ENCODE data around the gene LKAAEAR1.

Gene LKAAEAR1

GRCh38 chr20:64037498-64038213 lies 46.5 kb downstream of the LKAAEAR1 start:
- DNase-seq (ENCODE audit: low read depth): no peak
- no peak for TF ChIP-seq CTCF (IDR thresholded peaks at IDR 0.05; ENCODE audit: control insufficient read depth, extremely low read depth, insufficient read depth)
- no peak overlapping the region for H3K4me3 ChIP-seq (ENCODE audit: low read depth, low read length)

GRCh38 chr20:64037199-64037497 lies 47.0 kb downstream of the LKAAEAR1 start:
- H3K4me3 ChIP-seq (ENCODE audit: low read depth, low read length): no peak overlapping the region
- no peak for DNase-seq (ENCODE audit: low read depth)
- TF ChIP-seq CTCF (IDR thresholded peaks at IDR 0.05; ENCODE audit: control insufficient read depth, extremely low read depth, insufficient read depth): no peak

GRCh38 chr20:64036346-64037198 lies 47.6 kb downstream of the LKAAEAR1 start:
- H3K4me3 ChIP-seq (ENCODE audit: low read depth, low read length): no peak overlapping the region
- DNase-seq (ENCODE audit: low read depth): no peak
- TF ChIP-seq CTCF (IDR thresholded peaks at IDR 0.05; ENCODE audit: control insufficient read depth, extremely low read depth, insufficient read depth): no peak

GRCh38 chr20:64035933-64036345 lies 48.3 kb downstream of the LKAAEAR1 start, which contains the start of gene C20orf204:
Gene C20orf204, plus strand, starts transcription at chr20:64036182. Its CDS starts 142 bp downstream, at chr20:64036324.
- no peak for TF ChIP-seq CTCF (IDR thresholded peaks at IDR 0.05; ENCODE audit: control insufficient read depth, extremely low read depth, insufficient read depth)
- no peak within 1 kb of the TSS for H3K4me3 ChIP-seq (ENCODE audit: low read depth, low read length)
- no peak for DNase-seq (ENCODE audit: low read depth)

- TF ChIP-seq CTCF (IDR thresholded peaks at IDR 0.05; ENCODE audit: control insufficient read depth, extremely low read depth, insufficient read depth): no peak
- no peak overlapping the region for H3K4me3 ChIP-seq (ENCODE audit: low read depth, low read length)
These were observed 48.9 kb downstream of the LKAAEAR1 start for GRCh38 chr20:64035066-64035932.

GRCh38 chr20:64033981-64034493 lies 50.2 kb downstream of the LKAAEAR1 start:
- no peak overlapping the region for H3K4me3 ChIP-seq (ENCODE audit: low read depth, low read length)
- TF ChIP-seq CTCF (IDR thresholded peaks at IDR 0.05; ENCODE audit: control insufficient read depth, extremely low read depth, insufficient read depth): no peak
- DNase-seq (ENCODE audit: low read depth): no peak

More at GRCh38 chr20:64035066-64035932, 48.9 kb downstream of the LKAAEAR1 start:
- no peak for DNase-seq (ENCODE audit: low read depth)

Data from LNCaP clone FGC (cell line).